ENCODE data around the gene SDC1.

Gene SDC1

DNA sequence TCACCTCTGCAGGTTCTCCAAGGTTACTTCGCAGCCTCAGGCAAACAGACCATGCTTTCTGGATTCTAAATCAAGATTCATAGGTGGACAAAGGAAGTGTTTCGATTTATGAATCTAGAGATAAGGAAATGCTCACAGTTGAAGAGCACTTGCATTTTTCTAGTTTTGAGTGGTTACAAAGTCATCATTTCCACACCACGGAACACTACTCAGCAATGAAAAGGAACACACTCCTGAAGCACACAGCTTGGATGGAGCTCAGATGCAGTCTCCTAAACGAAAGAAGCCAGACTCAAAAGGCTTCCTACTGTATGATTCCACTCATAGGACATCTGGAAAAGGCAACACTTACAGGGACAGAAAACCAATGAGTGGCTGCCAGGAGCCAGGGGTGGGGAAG is 31.7 kb downstream of the SDC1 start:
- in situ Hi-C loops (cut with MboI; ENCODE audit: low pct_unique_long_range_greater_than_20kb, low sequenced_read_pairs, unreplicated experiment), result no loop called here
- TF ChIP-seq, protein P1, sequence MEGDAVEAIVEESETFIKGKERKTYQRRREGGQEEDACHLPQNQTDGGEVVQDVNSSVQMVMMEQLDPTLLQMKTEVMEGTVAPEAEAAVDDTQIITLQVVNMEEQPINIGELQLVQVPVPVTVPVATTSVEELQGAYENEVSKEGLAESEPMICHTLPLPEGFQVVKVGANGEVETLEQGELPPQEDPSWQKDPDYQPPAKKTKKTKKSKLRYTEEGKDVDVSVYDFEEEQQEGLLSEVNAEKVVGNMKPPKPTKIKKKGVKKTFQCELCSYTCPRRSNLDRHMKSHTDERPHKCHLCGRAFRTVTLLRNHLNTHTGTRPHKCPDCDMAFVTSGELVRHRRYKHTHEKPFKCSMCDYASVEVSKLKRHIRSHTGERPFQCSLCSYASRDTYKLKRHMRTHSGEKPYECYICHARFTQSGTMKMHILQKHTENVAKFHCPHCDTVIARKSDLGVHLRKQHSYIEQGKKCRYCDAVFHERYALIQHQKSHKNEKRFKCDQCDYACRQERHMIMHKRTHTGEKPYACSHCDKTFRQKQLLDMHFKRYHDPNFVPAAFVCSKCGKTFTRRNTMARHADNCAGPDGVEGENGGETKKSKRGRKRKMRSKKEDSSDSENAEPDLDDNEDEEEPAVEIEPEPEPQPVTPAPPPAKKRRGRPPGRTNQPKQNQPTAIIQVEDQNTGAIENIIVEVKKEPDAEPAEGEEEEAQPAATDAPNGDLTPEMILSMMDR (IDR thresholded peaks at IDR 0.05; ENCODE audit: extremely low read depth, insufficient read depth, missing control alignments), result no peak
- no peak for DNase-seq (ENCODE audit: low spot score)

DNA sequence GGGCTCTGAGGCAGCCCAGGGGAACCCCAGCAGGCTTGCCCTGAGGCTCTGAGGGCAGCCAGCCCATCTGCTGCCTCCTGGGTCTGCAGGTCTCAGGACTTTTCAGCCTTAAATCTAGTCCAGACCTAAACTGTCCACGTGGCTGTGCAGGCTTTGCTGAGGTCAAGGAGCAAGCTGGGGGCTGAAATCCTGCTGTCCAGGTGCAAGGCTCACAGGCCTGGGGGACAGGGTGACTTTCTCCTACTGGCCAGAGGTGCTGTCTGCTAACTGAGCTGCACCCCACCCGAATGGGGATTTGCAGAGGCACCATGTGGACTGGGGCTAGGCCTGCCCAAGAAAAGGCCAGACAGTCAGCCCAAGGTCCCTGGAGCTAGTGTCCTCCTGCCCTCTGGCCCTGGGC is 32.1 kb downstream of the SDC1 start:
- in situ Hi-C loops (cut with MboI; ENCODE audit: low pct_unique_long_range_greater_than_20kb, low sequenced_read_pairs, unreplicated experiment), result no loop called here
- TF ChIP-seq, protein P1 (IDR thresholded peaks at IDR 0.05; ENCODE audit: extremely low read depth, insufficient read depth, missing control alignments), result no peak
- no peak for DNase-seq (ENCODE audit: low spot score)

DNA sequence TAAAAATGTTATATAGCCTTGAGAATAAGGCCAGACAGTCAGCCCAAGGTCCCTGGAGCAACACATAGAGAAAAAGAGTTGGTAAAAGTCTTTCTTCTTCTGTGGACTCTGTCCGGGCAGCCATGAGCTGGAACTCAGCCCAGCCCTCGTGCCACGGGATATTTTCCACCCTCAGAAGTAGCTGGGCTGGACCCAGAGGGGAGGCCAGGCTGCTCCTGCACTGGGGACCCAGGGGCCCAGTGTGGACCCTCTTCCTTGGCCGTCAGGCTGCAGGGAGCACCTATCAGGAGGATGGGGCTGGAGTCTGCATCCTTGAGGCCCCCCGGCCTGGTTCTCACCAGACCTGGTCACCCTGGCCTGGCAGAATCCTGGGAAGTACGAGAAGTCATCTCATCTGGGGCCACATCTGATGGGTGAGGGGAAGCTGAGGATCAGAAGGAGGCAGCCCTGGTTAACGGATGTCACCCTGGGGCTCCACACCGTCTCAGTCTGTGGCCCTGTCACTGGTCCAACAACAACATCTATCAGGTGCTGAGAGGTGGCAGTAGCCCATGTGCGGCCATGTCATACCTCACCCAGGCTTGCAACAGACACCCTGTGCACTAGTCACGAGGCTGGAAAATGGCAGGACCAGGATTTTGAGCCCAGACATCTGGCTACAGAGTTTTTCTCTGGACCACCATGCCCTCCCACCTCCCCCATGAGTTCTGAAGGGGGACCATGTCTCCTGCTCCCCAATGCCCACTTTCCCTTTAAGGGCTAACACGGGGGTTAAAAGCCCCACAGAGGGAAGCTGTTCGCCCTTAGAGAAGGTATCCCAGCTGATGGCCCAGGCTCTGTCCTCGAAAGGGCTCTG is 33.0 kb downstream of the SDC1 start:
- TF ChIP-seq, protein P1 (IDR thresholded peaks at IDR 0.05; ENCODE audit: extremely low read depth, insufficient read depth, missing control alignments), result no peak
- no peak for DNase-seq (ENCODE audit: low spot score)
- in situ Hi-C loops (cut with MboI; ENCODE audit: low pct_unique_long_range_greater_than_20kb, low sequenced_read_pairs, unreplicated experiment), result no loop called here

DNA sequence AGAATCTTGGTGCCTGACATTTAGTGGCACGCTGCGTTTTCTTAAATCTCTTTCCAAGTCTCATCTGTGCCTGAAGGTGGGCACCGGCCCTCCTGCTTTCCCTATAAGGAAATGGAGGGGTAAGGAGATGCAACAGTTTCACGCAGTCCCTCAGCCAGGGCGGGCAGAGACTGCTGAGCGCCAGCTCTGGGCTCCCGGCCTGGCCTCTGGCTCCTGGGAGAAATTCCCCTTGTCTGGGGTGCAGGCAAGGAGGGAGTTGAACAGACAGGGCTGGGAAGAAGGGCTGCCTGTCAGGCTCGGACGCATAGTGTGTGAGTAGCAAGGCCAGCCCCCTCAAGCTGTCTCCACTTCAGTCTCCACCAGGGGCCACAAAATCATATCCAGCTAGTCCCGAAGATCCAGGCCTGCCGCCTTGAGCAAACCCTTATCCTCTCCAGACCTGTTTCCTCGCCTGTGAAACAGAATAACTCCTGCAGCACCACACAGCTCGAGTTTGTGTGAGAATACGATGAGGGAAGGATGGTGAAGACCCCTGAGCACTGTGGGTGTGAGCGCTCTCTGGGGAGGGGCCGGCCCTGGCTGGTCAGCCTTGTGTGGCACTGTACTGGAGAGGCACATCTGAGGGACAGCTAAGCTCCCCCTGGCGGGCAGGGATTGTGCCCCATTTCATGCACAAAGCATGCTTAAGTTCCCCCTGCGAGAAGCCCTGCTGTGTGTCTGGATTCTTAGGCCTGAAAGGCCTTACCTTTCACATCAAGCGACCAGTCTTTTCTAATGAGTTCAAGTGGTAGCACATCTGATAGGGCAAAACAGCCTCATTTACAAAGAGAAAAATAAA is 33.8 kb downstream of the SDC1 start:
- DNase-seq (ENCODE audit: low spot score), result no peak
- TF ChIP-seq, protein P1 (IDR thresholded peaks at IDR 0.05; ENCODE audit: extremely low read depth, insufficient read depth, missing control alignments), result no peak
- in situ Hi-C loops (cut with MboI; ENCODE audit: low pct_unique_long_range_greater_than_20kb, low sequenced_read_pairs, unreplicated experiment), result no loop called here

DNA sequence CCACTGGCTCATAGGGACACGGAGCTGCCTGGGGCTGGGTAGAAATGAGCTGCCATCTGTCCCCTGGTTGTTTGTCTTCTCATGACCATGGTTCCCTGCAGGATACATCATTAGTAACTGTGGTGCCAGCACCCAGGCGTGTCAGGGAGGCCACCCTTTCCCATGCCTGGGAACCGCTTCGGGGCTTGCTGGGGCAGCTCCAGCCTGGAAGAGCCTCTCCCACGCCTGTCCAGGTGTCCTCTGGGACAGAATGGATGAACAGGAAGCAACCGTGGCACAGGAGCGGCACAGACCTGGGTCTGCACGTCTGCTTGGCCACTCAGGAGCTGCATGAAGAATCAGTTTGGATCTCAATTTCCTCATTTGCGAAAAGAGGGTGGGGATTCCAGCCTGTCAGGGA is 34.8 kb downstream of the SDC1 start:
- DNase-seq (ENCODE audit: low spot score), result no peak
- TF ChIP-seq, protein P1 (IDR thresholded peaks at IDR 0.05; ENCODE audit: extremely low read depth, insufficient read depth, missing control alignments), result no peak
- in situ Hi-C loops (cut with MboI; ENCODE audit: low pct_unique_long_range_greater_than_20kb, low sequenced_read_pairs, unreplicated experiment), result no loop called here

DNA sequence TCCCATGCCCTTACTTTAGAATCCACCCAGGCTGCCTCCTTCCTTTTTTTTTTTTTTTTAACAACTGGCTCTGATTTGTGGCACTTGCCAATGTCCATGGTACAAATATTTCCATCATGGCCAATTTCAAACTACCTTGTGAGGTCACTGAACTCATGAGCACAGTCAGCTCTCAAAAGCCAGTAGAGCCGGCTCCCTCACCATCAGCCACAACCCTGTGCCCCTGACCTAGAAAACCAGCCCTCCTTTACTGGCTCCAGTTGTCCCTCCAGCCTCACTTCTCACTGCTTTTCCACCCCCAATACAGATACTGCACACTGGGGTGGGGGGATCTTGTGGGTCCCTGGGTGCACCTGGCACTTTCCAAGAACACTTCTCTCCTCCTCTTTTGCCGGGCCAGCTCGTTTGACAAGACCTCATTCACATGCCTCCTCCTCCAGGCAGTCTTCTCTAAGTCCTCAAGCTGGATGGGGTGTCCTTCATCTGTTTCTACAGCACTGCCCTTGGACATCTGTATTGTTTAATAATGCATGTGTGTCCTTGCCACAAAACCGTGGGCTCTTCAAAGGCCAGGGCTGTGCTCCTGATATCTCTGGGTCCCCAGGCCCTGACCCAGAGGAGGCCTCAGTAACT is 35.5 kb downstream of the SDC1 start:
- TF ChIP-seq, protein P1 (IDR thresholded peaks at IDR 0.05; ENCODE audit: extremely low read depth, insufficient read depth, missing control alignments), result no peak
- in situ Hi-C loops (cut with MboI; ENCODE audit: low pct_unique_long_range_greater_than_20kb, low sequenced_read_pairs, unreplicated experiment), result no loop called here
- no peak for DNase-seq (ENCODE audit: low spot score)
